H1 (cell line): ENCODE measurements around the gene LTF.
"Not testable (repeated sequence)": the region's sequence is repeated elsewhere in the genome, so short reads cannot be mapped to it uniquely, and the experiment has no call there.

Experiments
- BRCA1 ChIP-seq: IDR thresholded peaks from 2 replicates; pipeline ENCODE4 v1.6.1; 2012; ENCODE audit warnings: low read depth, low read length, improper control_type of control experiment
- CTCF ChIP-seq, 3 experiments: IDR thresholded peaks; 1 replicate in 2 of 3; 2 replicates in 1 of 3; pipeline versions ENCODE4 v1.5.1 to v1.6.1; 2011; ENCODE audit warnings: low read length in 3 of 3, mild to moderate bottlenecking in 3 of 3, inconsistent platforms in 2 of 3, low read depth in 1 of 3, moderate library complexity in 1 of 3; ENCODE audit not compliant: insufficient read depth in 1 of 3; ENCODE audit errors: control extremely low read depth in 1 of 3
- EZH2 ChIP-seq: fragments of 200-600 bp; sonication (generic); IDR thresholded peaks from 2 replicates; pipeline ENCODE4 v1.7.1; 2012; ENCODE audit warnings: low read depth, mild to moderate bottlenecking, moderate library complexity, low read length, inconsistent platforms; ENCODE audit not compliant: severe bottlenecking
- GTF2F1 ChIP-seq: IDR thresholded peaks from 2 replicates; pipeline ENCODE4 v1.6.1; 2012; ENCODE audit warnings: low read depth, low read length, improper control_type of control experiment, borderline replicate concordance
- MAX ChIP-seq: IDR thresholded peaks from 2 replicates; pipeline ENCODE4 v1.6.1; 2012; ENCODE audit warnings: inconsistent platforms
- TAF1 ChIP-seq: IDR thresholded peaks from 2 replicates; pipeline ENCODE4 v1.6.1; 2011; ENCODE audit warnings: mild to moderate bottlenecking, low read depth, low read length
- YY1 ChIP-seq: IDR thresholded peaks from 2 replicates; pipeline ENCODE4 v1.6.1; 2011; ENCODE audit warnings: low read depth, mild to moderate bottlenecking, low read length

GRCh38 chr3:46431905-46432304 is 32.8 kb downstream of the LTF start:
- TF ChIP-seq YY1; BRCA1; EZH2; CTCF (IDR thresholded peaks at IDR 0.05; ENCODE audit: control extremely low read depth in 1 of 3, insufficient read depth in 1 of 3, low read depth in 1 of 3, low read length in 3 of 3); TAF1; MAX; GTF2F1: not testable (repeated sequence)
